Measurements from ENCODE around the gene C1orf174.

The C1orf174 gene

GRCh38 chr1:3900150-3900968 lies at the start of gene C1orf174:
C1orf174 (minus strand) TSS chr1:3900272; CDS start chr1:3900186, 86 bp downstream.
- peak; percentile 99 for DNase-seq

GRCh38 chr1:3948344-3948743 lies 48.3 kb upstream of the C1orf174 start:
- DNase-seq = no peak

- no peak for DNase-seq
Observed at GRCh38 chr1:3945916-3946840, 46.1 kb upstream of the C1orf174 start.

- DNase-seq = no peak
Observed at GRCh38 chr1:3945222-3945621, 45.1 kb upstream of the C1orf174 start.

GRCh38 chr1:3944578-3945125 lies 44.6 kb upstream of the C1orf174 start:
- no peak for DNase-seq

DNA sequence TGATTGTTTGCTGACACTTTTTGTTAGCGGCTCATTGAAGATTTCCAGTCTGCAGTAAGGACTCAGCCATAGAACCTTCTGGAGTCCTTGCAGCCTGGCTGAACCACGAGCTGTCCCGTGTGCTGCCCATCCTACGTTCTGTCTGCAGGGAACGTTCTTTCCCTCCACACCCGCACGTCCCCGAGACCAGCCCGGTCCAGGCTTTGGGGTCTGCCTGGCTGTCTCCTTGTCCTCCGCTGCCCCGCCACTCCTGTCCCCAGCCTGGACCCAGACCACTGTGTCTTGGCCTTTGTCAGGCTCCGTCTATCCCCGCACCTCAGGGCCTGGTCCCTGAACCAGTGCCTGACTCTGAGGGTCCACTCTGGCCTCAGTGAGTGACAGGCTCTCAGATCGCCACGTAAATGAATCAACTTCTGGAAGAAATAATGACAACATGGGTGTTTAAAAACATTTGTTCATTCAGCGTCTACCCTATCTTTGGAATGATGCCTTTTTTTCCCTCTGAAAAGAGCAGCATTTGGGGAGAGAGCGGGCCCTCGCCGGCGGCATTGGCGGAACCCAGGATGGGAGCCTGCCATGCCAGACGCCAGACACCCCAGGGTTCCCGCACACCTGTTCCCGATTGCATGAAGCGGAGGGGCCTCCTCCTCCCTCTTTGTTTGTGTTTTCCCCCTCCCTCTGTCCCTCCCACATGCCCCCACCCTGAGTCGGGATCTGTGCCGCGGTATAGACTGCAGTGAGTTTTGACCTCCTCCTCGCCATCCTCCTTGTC lies 43.9 kb upstream of the C1orf174 start:
- DNase-seq = no peak

- no peak for DNase-seq
Observed at GRCh38 chr1:3943123-3943431, 43.0 kb upstream of the C1orf174 start.

GRCh38 chr1:3942416-3943122 lies 42.5 kb upstream of the C1orf174 start:
- DNase-seq = no peak

- DNase-seq = no peak
Observed at GRCh38 chr1:3940754-3941345, 40.8 kb upstream of the C1orf174 start.

DNA sequence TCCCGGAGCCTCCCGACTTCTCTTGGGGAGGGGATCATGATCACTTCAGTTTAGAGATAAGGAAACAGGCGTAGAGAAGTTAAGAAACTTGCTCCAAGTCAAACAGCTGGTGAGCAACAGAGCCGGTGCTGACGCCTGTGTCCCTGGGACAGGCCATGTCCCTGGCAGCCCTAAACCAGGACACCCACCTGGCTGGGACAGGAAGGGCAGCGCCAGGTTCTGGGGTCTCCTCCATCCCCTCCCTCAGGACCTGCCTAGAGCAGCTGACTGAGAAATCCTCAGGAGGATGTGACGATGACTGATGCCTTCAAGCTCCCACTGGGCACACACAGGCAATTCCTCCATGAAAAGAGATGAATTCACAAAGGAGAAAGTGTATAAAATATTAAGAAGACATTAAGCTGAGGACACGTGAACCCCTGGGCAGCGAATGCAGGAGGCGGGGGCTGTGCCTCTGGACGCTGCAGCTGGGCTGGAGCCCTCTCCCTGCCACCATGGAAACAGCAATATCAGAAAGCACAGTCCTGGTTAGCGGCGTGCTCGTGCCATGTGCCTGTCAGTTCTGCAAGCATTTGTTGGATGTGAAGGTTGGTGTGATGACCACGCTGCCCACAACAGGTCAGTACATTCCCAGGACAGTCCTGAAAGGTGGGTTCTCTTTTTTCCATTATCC lies 40.1 kb upstream of the C1orf174 start:
- no peak for DNase-seq

DNA sequence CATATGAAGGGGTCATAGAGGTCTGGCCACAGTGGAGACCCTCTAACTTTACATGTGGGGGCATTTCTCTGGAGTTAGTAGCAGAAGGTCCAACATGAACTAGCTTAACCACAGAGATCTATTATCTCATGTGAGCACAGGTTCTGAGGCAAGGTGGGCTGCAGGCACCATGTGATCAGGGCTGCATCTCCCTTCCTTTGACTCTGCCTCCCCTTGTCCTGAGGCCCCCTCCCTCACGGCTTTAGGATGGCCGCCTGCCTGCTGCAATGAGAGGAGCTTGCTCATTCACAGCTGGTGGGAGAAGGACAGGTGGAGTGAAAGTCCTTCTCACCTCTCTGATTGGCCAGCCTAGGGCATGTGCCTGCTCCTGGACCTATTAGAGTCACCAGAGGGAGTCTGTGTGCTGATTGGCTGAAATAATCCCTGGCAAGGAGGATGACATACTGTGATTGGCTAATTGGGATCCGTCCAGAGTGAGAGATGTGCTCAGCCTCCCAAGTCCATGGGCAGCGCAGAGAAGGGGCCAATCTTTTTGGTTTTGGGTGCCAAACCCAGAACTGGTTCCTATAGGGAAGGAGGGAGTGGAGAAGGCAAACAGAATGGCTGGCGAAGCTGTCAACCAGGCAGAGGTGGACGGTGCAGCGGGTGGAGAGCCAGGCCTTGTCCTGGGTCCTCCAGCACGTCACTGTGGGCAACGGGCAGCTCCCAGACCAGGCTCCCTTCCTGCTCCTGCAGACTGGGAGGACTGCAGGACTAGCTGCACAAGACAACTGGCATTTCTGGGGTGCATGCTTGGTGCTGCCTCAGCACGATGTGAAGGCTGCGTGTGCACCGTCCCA lies 39.4 kb upstream of the C1orf174 start:
- no peak for DNase-seq

- no peak for DNase-seq
Observed at GRCh38 chr1:3932156-3932919, 32.3 kb upstream of the C1orf174 start.

DNA sequence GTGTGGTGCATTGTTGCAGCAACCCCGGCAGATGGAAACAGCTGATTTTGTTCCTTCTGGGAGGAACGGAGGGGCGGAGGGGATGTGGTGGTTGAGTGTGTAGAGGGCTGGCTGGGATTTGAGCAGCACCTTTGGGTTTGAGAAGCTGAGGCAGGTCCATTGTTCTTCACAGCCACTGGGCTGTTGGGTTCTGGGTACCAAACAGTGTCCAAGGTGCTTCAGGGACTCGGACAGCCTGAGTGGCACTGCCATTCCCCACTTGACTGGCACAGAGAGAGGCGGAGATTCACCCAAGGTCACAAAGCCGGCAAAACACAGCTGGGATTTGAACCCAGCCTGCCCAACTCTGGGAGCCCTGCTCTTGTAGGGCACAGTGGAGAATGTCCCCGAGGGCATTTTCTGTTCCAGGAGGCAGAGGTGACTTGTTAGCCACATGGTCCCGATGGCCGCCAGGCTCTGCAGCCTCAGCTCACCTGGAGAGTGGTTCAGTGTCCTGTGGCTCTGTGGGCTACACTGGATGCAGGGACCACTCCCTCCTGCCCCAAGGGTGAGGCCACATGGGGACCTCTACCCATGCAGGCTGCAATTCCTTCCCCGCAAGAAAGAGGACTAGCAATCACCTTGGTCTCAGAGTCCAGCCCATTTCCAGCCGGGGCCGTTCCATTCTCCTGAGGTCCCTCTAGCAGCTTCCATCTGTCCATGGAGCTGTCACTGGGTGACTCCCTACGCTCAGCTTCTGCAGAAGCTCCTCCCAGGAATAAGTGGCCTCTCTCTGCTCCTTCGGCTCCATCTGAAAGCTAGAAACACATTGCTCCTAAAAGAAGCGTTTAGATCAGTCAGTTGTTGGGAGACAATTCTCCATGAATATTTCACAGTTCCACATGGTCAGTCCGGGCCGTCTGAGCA lies 31.2 kb upstream of the C1orf174 start:
- DNase-seq = no peak

DNA sequence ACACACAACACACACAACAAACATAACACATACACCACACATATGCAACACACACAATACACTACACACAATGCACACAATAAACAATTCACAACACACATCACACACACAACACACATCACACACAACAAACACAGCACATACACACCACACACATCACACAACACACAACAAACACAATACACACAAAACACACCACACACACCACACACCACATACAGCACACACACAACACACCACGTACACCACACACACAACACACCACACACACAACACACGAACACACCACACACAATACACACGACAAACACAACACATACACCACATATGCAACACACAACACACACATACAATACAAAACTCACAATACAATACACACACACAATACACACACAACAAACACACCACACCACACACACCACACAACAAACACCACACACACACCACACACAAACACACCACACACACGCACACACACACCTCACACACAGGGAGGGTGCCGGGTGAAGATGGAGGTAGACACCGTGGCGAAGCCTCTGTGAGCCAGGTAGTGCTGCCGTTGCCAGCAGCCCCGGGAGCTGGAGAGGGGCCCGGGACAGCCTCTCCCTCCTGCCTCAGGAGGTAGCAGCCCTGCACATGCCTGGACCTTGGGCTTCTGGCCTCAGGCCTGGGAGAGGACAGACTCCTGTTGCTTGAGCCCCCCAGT lies 30.4 kb upstream of the C1orf174 start:
- no peak for DNase-seq

DNA sequence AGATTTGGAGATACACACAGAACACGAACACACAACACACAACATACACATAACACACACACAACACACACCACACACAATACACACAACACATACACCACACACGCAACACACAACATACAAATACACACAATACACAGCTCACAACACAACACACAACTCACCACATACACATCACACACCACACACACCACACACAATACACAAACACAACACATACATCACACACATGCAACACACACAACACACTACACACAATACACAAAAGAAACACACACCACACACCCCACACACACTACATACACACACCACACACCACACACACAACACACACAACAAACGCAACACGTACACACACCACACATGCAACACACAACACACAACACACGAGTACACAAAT lies 29.1 kb upstream of the C1orf174 start:
- no peak for DNase-seq

DNA sequence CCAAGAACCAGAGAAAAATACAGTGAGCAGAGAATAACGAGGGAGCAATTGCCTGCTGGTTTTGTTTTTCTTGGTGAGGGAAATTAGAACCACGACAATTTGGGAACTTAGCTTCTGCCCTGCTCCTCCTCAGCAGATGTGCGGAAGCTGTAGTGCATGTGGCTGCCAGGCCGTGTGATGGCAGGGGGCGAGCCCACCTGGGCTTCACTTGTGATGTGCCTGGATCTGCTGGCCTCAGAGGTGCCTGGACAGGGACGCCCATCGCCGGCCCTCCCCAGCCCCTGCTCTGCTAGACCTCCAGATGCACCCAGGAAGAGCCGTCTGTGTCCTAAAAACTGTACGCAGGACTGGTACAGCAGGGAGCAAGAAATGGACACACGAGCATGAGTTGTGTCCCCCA lies 28.5 kb upstream of the C1orf174 start:
- DNase-seq = no peak

GRCh38 chr1:3926956-3927355 lies 26.9 kb upstream of the C1orf174 start:
- no peak for DNase-seq

GRCh38 chr1:3925762-3926161 lies 25.7 kb upstream of the C1orf174 start:
- no peak for DNase-seq

Data from left hindlimb (tissue), 1 donor.